K562 (cell line): ENCODE results near the gene NECAP2. TPM values are rescaled to one million over a fixed set of nuclear protein-coding genes. Genes with fewer than 3 reads are reported as not detected.
A peak's percentile ranks its signal among the peaks of the same experiment; 100 is the strongest.

Experiments used
- ARID2 ChIP-seq: fragments of 450-650 bp; IDR thresholded peaks from 2 replicates; pipeline ENCODE4 v1.6.1; 2017; ENCODE audit warnings: antibody characterized with exemption, mild to moderate bottlenecking
- DNMT1 ChIP-seq: fragments of 450-650 bp; IDR thresholded peaks from 2 replicates; pipeline ENCODE4 v1.6.1; 2016; ENCODE audit warnings: antibody characterized with exemption, mild to moderate bottlenecking
- GATA2 ChIP-seq: sonication (generic); formaldehyde crosslinking; IDR thresholded peaks from 2 replicates; pipeline ENCODE4 v1.4.0; 2020; ENCODE audit warnings: mild to moderate bottlenecking, missing genetic modification reagents
- JUNB ChIP-seq: fragments of 450-650 bp; formaldehyde crosslinking; conservative IDR thresholded peaks from 2 replicates; pipeline ENCODE4 v1.4.0; 2020; ENCODE audit warnings: mild to moderate bottlenecking
- NFATC3 ChIP-seq: fragments of 450-650 bp; IDR thresholded peaks from 2 replicates; pipeline ENCODE4 v1.6.1; 2017; ENCODE audit warnings: mild to moderate bottlenecking
- NR2C1 ChIP-seq, 2 experiments: fragments of 450-650 bp; IDR thresholded peaks; 2 replicates each; pipeline ENCODE4 v1.6.1; 2017; ENCODE audit warnings: mild to moderate bottlenecking in 2 of 2, antibody characterized with exemption in 1 of 2, inconsistent platforms in 1 of 2, missing compliant biosample characterization in 1 of 2, missing genetic modification characterization in 1 of 2
- POLR2AphosphoS5 ChIP-seq: IDR thresholded peaks from 2 replicates; pipeline ENCODE4 v1.6.1; 2011; ENCODE audit warnings: mild to moderate bottlenecking, low read depth, low read length, moderate library complexity; ENCODE audit not compliant: control insufficient read depth, insufficient read depth
- REST ChIP-seq, 2 experiments: fragments of 450-650 bp; formaldehyde crosslinking in 1 of 2; IDR thresholded peaks; 2 replicates each; pipeline versions ENCODE4 v1.4.0 to v1.6.1; 2014 to 2020; ENCODE audit warnings: mild to moderate bottlenecking in 2 of 2, borderline replicate concordance in 1 of 2, low read depth in 1 of 2
- SMAD1 ChIP-seq: fragments of 150-350 bp; IDR thresholded peaks from 2 replicates; pipeline ENCODE4 v1.6.1; 2014; ENCODE audit warnings: low read length, low read depth; ENCODE audit not compliant: partially characterized antibody
- TEAD1 ChIP-seq, 2 experiments: fragments of 450-650 bp in 1 of 2; sonication (generic) in 1 of 2; formaldehyde crosslinking; IDR thresholded peaks; 2 replicates each; pipeline versions ENCODE4 v1.4.0 to v1.8.0; 2020 to 2022; ENCODE audit warnings: mild to moderate bottlenecking in 2 of 2, missing genetic modification reagents in 1 of 2
- ZNF197 ChIP-seq: fragments of 200-800 bp; sonication (Bioruptor generic); IDR thresholded peaks from 2 replicates; pipeline ENCODE4 v1.6.1; 2016; ENCODE audit warnings: low read depth, missing genetic modification characterization, missing compliant biosample characterization
- ZNF311 ChIP-seq: fragments of 250-450 bp; sonication (Bioruptor Pico); IDR thresholded peaks from 2 replicates; pipeline ENCODE4 v1.4.0; 2020; ENCODE audit warnings: mild to moderate bottlenecking, moderate library complexity
- polyA plus RNA-seq, 8 experiments: library from polyadenylated mRNA; depleted of rRNA in 4 of 8; stranded (reverse) in 5 of 8; unstranded in 3 of 8; fragments of >200 nt; fragmentation: Nextera tagmentation in 2 of 8; fragmentation: Illumina TruSeq in 1 of 8; extraction: Ambion mirVana in 2 of 8; extraction: Trizol in 1 of 8; gene quantifications; 2 replicates each; pipeline versions ENCODE4 v1.2.1 to v1.2.3, GENCODE V29; 2011 to 2014; ENCODE audit warnings: inconsistent platforms in 1 of 8, missing spikeins in 1 of 8
- total RNA-seq, 7 experiments: library from RNA; depleted of rRNA in 6 of 7; stranded (reverse); fragments of >200 nt in 6 of 7; fragmentation: Illumina TruSeq in 2 of 7; extraction: Trizol in 2 of 7; gene quantifications; 2 replicates each; pipeline versions ENCODE4 v1.2.1 to v1.2.3, GENCODE V29; 2011 to 2021; ENCODE audit warnings: low replicate concordance in 1 of 7
- TF ChIP-seq, protein P1 (sequence below): sonication (generic); formaldehyde crosslinking; IDR thresholded peaks from 2 replicates; pipeline ENCODE4 v1.8.1; 2023; ENCODE audit warnings: mild to moderate bottlenecking, missing genetic modification reagents

NECAP2 gene
- total and polyA plus RNA-seq, 9 of the 15 experiments (the other 6 are each of a cell fraction or from before 2014, with no cell fraction given), result 22.7 to 107 (median 79.2) TPM

GRCh38 chr1:16498573-16499413, 58.3 kb downstream of the NECAP2 start (continued):
- TF ChIP-seq, protein P1, sequence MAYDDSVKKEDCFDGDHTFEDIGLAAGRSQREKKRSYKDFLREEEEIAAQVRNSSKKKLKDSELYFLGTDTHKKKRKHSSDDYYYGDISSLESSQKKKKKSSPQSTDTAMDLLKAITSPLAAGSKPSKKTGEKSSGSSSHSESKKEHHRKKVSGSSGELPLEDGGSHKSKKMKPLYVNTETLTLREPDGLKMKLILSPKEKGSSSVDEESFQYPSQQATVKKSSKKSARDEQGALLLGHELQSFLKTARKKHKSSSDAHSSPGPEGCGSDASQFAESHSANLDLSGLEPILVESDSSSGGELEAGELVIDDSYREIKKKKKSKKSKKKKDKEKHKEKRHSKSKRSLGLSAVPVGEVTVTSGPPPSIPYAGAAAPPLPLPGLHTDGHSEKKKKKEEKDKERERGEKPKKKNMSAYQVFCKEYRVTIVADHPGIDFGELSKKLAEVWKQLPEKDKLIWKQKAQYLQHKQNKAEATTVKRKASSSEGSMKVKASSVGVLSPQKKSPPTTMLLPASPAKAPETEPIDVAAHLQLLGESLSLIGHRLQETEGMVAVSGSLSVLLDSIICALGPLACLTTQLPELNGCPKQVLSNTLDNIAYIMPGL (CRISPR knock-in tag), result peak; percentile 65; the same call in 1 of the 2 replicates
- TF ChIP-seq ARID2 (no peak), SMAD1 (no peak), NFATC3 (no peak), GATA2 (CRISPR knock-in tag) (no peak), POLR2AphosphoS5 (no peak), DNMT1 (no peak), ZNF197 (CRISPR knock-in tag) (no peak), TEAD1 (CRISPR knock-in tag; IDR thresholded peaks at IDR 0.05) (peak in 1 of 2 experiments; percentile 32; a peak in 1 of 4 replicates), NR2C1 (IDR thresholded peaks at IDR 0.05) (no peak), NR2C1 (tag; IDR thresholded peaks at IDR 0.05) (no peak), ZNF311 (CRISPR knock-in tag) (no peak), JUNB (CRISPR knock-in tag) (no peak), REST (IDR thresholded peaks at IDR 0.05; ENCODE audit: borderline replicate concordance) (no peak; the same call in 1 of the 2 replicates), REST (CRISPR knock-in tag; IDR thresholded peaks at IDR 0.05; ENCODE audit: low read depth) (no peak)
